HG02571 (cell line): ENCODE data around the gene FZR1.
"Not testable (repeated sequence)": the region's sequence is repeated elsewhere in the genome, so short reads cannot be mapped to it uniquely, and the experiment has no call there.

Experiments
- ATAC-seq: cut with Tn5 transposase; IDR thresholded peaks from one replicate; pipeline ENCODE4 v1.9.1; 2021; ENCODE audit warnings: mild to moderate bottlenecking, moderate library complexity; ENCODE audit not compliant: unreplicated experiment

Gene FZR1

GRCh38 chr19:3528539-3529211, 22.6 kb downstream of the FZR1 start:
- ATAC-seq, result no peak

- ATAC-seq, result not testable (repeated sequence)
These were observed 23.2 kb downstream of the FZR1 start for GRCh38 chr19:3529299-3529698.

- no peak for ATAC-seq
These were observed 24.3 kb downstream of the FZR1 start for GRCh38 chr19:3530389-3530788.

GRCh38 chr19:3531716-3532115, 25.6 kb downstream of the FZR1 start:
- ATAC-seq, result no peak

- ATAC-seq, result no peak
These were observed 26.2 kb downstream of the FZR1 start for GRCh38 chr19:3532154-3532786.

- ATAC-seq, result no peak
These were observed 26.9 kb downstream of the FZR1 start for GRCh38 chr19:3533033-3533432.

GRCh38 chr19:3533563-3534216, 27.6 kb downstream of the FZR1 start:
- ATAC-seq, result no peak

GRCh38 chr19:3534375-3535234, 28.5 kb downstream of the FZR1 start:
- ATAC-seq, result no peak

- ATAC-seq, result no peak
These were observed 29.1 kb downstream of the FZR1 start for GRCh38 chr19:3535235-3535535.

- no peak for ATAC-seq
These were observed 29.5 kb downstream of the FZR1 start for GRCh38 chr19:3535563-3535965.

- no peak for ATAC-seq
These were observed 29.9 kb downstream of the FZR1 start for GRCh38 chr19:3535981-3536380.

GRCh38 chr19:3536429-3537100, 30.5 kb downstream of the FZR1 start:
- no peak for ATAC-seq

- ATAC-seq, result no peak
These were observed 31.0 kb downstream of the FZR1 start for GRCh38 chr19:3537101-3537437.

GRCh38 chr19:3537438-3538240, 31.5 kb downstream of the FZR1 start:
- no peak for ATAC-seq

GRCh38 chr19:3538258-3538929, 32.3 kb downstream of the FZR1 start:
- ATAC-seq, result no peak

GRCh38 chr19:3538965-3539755, 33.0 kb downstream of the FZR1 start, which contains the start of gene TEKTIP1:
TEKTIP1 (plus strand) TSS chr19:3539174; CDS start chr19:3539178, 4 bp downstream.
- no peak for ATAC-seq

- no peak for ATAC-seq
These were observed 33.6 kb downstream of the FZR1 start for GRCh38 chr19:3539756-3540118.

- ATAC-seq, result no peak
These were observed 37.3 kb downstream of the FZR1 start for GRCh38 chr19:3543150-3544057.
